Pancreas (tissue), 10 donors: ENCODE data around the gene BRI3BP. TPM values are rescaled to one million over a fixed set of nuclear protein-coding genes. Genes with fewer than 3 reads are reported as not detected.
A peak's percentile ranks its signal among the peaks of the same experiment; 100 is the strongest.

ENCODE experiments used
- ATAC-seq, 4 donors: fragments of 200-7000 bp; cut with Tn5 transposase; one replicate each; pipeline versions ENCODE4 v1.8.0 to v1.9.1; 2020; ENCODE audit warnings: mild to moderate bottlenecking in 4 of 4, moderate library complexity in 4 of 4
- DNase-seq, 6 donors: peaks; one replicate each; pipeline ENCODE4 v3.0.0-alpha.2; 2020
- FAIRE-seq: peaks from 2 replicates; lab custom pipeline; 2012; peaks lifted over from hg19 to GRCh38; lab: Jason Lieb, UNC
- H3K27ac ChIP-seq, 4 donors: fragments of 200-600 bp; sonication (generic); 1 replicate in 3 of 4; 2 replicates in 1 of 4; pipeline versions ENCODE4 v1.5.0 to v1.8.0; 2020
- H3K27me3 ChIP-seq, 4 donors: fragments of 200-600 bp; one replicate each; pipeline ENCODE4 v1.8.0; 2021
- H3K36me3 ChIP-seq, 3 donors: fragments of 200-600 bp; sonication (generic) in 1 of 3; one replicate each; pipeline versions ENCODE4 v1.5.0 to v1.8.0; 2020 to 2021
- H3K4me1 ChIP-seq, 3 donors: fragments of 200-600 bp; one replicate each; pipeline ENCODE4 v1.8.0; 2021
- H3K4me3 ChIP-seq, 4 donors: fragments of 200-600 bp; sonication (generic) in 2 of 4; one replicate each; pipeline versions ENCODE4 v1.5.0 to v1.8.0; 2020 to 2021
- H3K9me3 ChIP-seq, 4 donors: fragments of 200-600 bp; one replicate each; pipeline ENCODE4 v1.8.0; 2021
- WGBS, 2 donors: extraction: QIAGEN DNeasy Blood & Tissue Kit; methylation state at CpG; one replicate each; pipeline ENCODE4 v1.1.7; 2013; 5-methylcytosine and 5-hydroxymethylcytosine counted together
- intact Hi-C, 3 donors: fragments of 100-400 bp; cut with DNase I; formaldehyde crosslinking; loops; one replicate each; pipeline versions ENCODE4 v1.11.1 to v1.14.2; 2022
- polyA plus RNA-seq, 2 donors: library from polyadenylated mRNA; stranded (reverse); fragments of 200-250 nt; gene quantifications; one replicate each; pipeline ENCODE4 v1.2.3, GENCODE V29; 2013
- total RNA-seq, 6 donors: library from RNA; stranded (reverse); fragmentation: NEBNext Ultra II Directional in 4 of 6; extraction: Animal tissue kit (Norgen Biotek cat#: 25700) in 4 of 6; gene quantifications; one replicate each; pipeline versions ENCODE4 v1.2.1 to v1.2.4, GENCODE V29; 2021 to 2023
- TF ChIP-seq, protein P1 (sequence below), 4 donors: fragments of 200-600 bp; sonication (generic) in 3 of 4; IDR thresholded peaks; one replicate each; pipeline versions ENCODE4 v1.5.0 to v1.8.0; 2021; ENCODE audit warnings: antibody characterized with exemption in 4 of 4
- donor health status: healthy with polysubstance abuse.
- donor health status: DM: no; HTN: no; CAD: no; lungs with moderate emphysema.
- donor health status: DM: no; HTN: no; CAD: no.
- donor health status: control.
- donor health status: control.
- donor health status: Bipolar disorder and iron deficiency.
- donor health status: DM: yes; HTN: yes; CAD: no.
- donor health status: DM: no; HTN: no; CAD: no.
- donor health status: DM: no; HTN: no; CAD: no.
- donor health status: DM: yes; HTN: yes; CAD: no.

BRI3BP gene
- total and polyA plus RNA-seq, 8 donors = 1.5 to 10.6 (median 5.0) TPM

DNA sequence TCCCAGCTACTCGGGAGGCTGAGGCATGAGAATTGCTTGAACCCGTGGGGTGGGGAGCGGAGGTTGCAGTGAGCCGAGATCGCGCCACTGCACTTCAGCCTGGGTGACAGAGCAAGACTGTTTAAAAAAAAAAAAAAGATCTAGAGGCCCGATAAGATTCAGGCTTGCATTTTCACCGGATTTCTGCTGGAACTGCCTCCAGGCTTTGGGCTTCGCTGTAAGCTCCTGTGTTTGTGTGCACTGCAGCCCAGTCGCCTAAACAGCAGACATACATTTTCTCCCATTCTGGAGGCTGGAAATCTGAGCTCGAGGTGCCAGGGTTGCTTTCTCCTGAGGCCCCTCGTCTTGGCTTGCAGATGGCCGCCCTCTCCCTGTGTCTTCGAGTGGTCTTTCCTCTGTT, 12.2 kb downstream of the BRI3BP start:
- no peak overlapping the region for H3K27ac ChIP-seq
- intact Hi-C loops = no loop called here
- no peak overlapping the region for H3K4me3 ChIP-seq
- TF ChIP-seq, protein P1, sequence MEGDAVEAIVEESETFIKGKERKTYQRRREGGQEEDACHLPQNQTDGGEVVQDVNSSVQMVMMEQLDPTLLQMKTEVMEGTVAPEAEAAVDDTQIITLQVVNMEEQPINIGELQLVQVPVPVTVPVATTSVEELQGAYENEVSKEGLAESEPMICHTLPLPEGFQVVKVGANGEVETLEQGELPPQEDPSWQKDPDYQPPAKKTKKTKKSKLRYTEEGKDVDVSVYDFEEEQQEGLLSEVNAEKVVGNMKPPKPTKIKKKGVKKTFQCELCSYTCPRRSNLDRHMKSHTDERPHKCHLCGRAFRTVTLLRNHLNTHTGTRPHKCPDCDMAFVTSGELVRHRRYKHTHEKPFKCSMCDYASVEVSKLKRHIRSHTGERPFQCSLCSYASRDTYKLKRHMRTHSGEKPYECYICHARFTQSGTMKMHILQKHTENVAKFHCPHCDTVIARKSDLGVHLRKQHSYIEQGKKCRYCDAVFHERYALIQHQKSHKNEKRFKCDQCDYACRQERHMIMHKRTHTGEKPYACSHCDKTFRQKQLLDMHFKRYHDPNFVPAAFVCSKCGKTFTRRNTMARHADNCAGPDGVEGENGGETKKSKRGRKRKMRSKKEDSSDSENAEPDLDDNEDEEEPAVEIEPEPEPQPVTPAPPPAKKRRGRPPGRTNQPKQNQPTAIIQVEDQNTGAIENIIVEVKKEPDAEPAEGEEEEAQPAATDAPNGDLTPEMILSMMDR (IDR thresholded peaks at IDR 0.05) = no peak
- ATAC-seq (no peak), DNase-seq (no peak), FAIRE-seq (no peak)
- no peaks in the 10 kb centered on the region for H3K36me3 ChIP-seq
- H3K9me3 ChIP-seq = no peaks in the 10 kb centered on the region
- H3K4me1 ChIP-seq = no peaks in the 10 kb centered on the region
- no peaks in the 10 kb centered on the region for H3K27me3 ChIP-seq
- 91 to 93% methylated on average over 14 of the region's 14 CpGs for WGBS, 2 donors

DNA sequence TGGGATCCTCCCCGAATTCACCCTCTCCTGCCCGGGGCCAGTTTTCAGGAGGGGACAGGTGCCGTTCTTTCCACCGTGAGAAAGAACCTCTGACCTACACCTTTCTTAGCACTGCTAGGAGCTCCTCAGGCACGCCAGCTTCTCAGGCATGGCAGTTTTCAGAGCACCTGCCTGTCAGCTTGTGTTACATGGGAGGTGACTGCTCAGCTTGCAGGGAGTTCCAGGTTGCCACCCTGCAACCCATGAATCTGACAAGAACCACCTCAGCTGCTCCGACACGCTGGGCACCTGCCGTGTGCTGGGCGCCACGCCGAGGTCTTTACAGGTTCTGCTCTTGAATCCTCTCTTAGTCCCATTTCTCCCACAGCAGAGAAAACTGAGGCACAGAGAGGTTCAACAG, 12.9 kb downstream of the BRI3BP start:
- WGBS, 2 donors = 86 to 92% methylated on average over 11 of the region's 11 CpGs
- no peak for ATAC-seq
- H3K9me3 ChIP-seq = no peaks in the 10 kb centered on the region
- H3K36me3 ChIP-seq = no peaks in the 10 kb centered on the region
- no peak for FAIRE-seq
- no peak overlapping the region for H3K4me3 ChIP-seq
- TF ChIP-seq, protein P1 (IDR thresholded peaks at IDR 0.05) = no peak
- H3K27ac ChIP-seq = no peak overlapping the region
- no peaks in the 10 kb centered on the region for H3K4me1 ChIP-seq
- no peak for DNase-seq
- H3K27me3 ChIP-seq = no peaks in the 10 kb centered on the region
- intact Hi-C loops = no loop called here

DNA sequence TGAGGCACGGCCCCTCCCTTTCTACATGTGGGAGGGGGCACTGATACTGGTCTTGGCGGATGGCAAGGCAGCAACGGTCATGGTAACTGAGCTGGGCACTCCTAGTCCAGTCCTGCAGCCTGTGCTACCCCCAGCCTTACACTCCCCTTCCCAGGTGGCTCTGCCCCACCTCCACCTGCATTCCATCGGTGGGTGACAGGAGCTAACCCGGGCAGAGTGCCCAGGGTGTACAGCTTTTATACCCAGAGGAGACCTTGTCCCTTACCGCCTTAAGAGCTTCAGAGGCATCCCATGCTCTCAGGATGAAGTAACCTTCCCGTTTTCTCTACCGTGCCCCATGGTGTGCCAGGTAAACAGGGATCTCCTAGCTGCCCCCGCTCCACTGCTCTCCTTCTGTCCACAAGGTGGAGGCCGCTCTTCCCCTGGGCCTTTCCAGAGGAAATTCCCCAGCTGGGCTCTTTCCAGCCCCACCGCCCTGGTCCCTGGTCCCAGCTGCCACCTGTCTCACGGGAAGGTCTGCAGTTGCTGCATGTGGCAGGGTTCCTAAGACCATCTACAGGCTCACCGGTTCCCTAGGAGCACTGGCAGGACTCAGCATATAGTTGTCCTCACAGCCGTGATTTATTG, 20.5 kb downstream of the BRI3BP start:
- FAIRE-seq (no peak), DNase-seq (peak; percentile 90 to 96 (median 95)), ATAC-seq (peak; percentile 90 to 93 (median 92))
- Histone ChIP-seq H3K36me3 (no peaks in the 10 kb centered on the region), H3K4me3 (peak overlapping the region in 2 of 4 donors; percentile 21 to 30), H3K4me1 (peaks cover 0 to 15% (median 0%) of the 10 kb centered on the region in 3 donors), H3K27ac (peak overlapping the region; percentile 40 to 83 (median 68)), H3K9me3 (no peaks in the 10 kb centered on the region), H3K27me3 (no peaks in the 10 kb centered on the region)
- intact Hi-C loops = no loop called here
- WGBS, 2 donors = 19 to 20% methylated on average over 14 of the region's 14 CpGs
- TF ChIP-seq, protein P1 (IDR thresholded peaks at IDR 0.05) = peak in 3 of 4 donors; percentile 8 to 19 (median 17)

DNA sequence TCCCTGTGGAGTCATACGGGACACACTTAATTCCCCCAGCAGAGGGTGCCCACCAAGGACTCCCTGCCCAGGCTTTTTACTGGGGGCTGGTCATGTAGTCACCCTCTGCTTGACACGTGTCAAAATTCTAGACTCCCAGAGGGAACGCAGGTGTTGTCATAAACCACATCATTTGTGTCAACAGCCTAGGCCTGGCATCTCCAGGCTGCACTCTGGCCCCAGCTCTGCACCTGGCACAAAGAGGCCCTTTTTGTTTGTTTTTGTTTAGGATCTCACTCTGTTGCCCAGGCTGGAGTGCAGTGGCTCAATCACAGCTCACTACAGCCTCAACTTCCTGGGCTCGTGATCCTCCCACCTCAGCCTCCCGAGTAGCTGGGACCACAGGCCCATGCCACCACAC, 21.1 kb downstream of the BRI3BP start:
- FAIRE-seq = no peak

More for the DNA sequence above, 21.1 kb downstream of the BRI3BP start:
- DNase-seq (no peak), ATAC-seq (peak; percentile 28 to 48 (median 46))
- Histone ChIP-seq H3K4me1 (peaks cover 0 to 15% (median 0%) of the 10 kb centered on the region in 3 donors), H3K27ac (peak overlapping the region; percentile 40 to 83 (median 68)), H3K4me3 (no peak overlapping the region), H3K27me3 (no peaks in the 10 kb centered on the region), H3K36me3 (no peaks in the 10 kb centered on the region), H3K9me3 (no peaks in the 10 kb centered on the region)
- intact Hi-C loops = no loop called here
- 38 to 48% methylated on average over 5 of the region's 5 CpGs for WGBS, 2 donors
- TF ChIP-seq, protein P1 (IDR thresholded peaks at IDR 0.05) = no peak
